ENCODE measurements around the gene HMGN1. TPM values are rescaled to one million over a fixed set of nuclear protein-coding genes. Genes with fewer than 3 reads are reported as not detected.
"Not testable (repeated sequence)": the region's sequence is repeated elsewhere in the genome, so short reads cannot be mapped to it uniquely, and the experiment has no call there.

The HMGN1 gene, protein sequence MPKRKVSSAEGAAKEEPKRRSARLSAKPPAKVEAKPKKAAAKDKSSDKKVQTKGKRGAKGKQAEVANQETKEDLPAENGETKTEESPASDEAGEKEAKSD
- polyA plus RNA-seq (ENCODE audit: insufficient read depth in 1 of 5, insufficient read length in 5 of 5, low replicate concordance in 1 of 5): 100 to 1,000 TPM; 571 to 808 (median 708) TPM
- long read RNA-seq, donor 1, full-length matches to known transcripts: 172 of 273 reads
- long read RNA-seq, donor 1, partial matches to known transcripts: 50 of 273 reads
- long read RNA-seq, donor 1, other reads (novel, unspliced or antisense): 51 of 273 reads
- long read RNA-seq, donor 2, full-length matches to known transcripts: 112 of 166 reads
- long read RNA-seq, donor 2, partial matches to known transcripts: 23 of 166 reads
- long read RNA-seq, donor 2, other reads (novel, unspliced or antisense): 31 of 166 reads
- long read RNA-seq, donor 3, transcript HMGN1-204 (6 exons, 1,383 nt): major isoform, 164 of 242 reads
- long read RNA-seq, donor 3, partial matches to known transcripts: 41 of 242 reads
- long read RNA-seq, donor 3, other reads (novel, unspliced or antisense): 32 of 242 reads
- long read RNA-seq, donor 4, transcript HMGN1-204 (6 exons, 1,383 nt): major isoform, 81 of 123 reads
- long read RNA-seq, donor 4, partial matches to known transcripts: 26 of 123 reads
- long read RNA-seq, donor 4, other reads (novel, unspliced or antisense): 13 of 123 reads
- long read RNA-seq, donor 5, full-length matches to known transcripts: 215 of 381 reads
- long read RNA-seq, donor 5, partial matches to known transcripts: 88 of 381 reads
- long read RNA-seq, donor 5, other reads (novel, unspliced or antisense): 78 of 381 reads
- long read RNA-seq, donor 6, transcript HMGN1-204 (6 exons, 1,383 nt): major isoform, 177 of 312 reads
- long read RNA-seq, donor 6, partial matches to known transcripts: 61 of 312 reads
- long read RNA-seq, donor 6, other reads (novel, unspliced or antisense): 64 of 312 reads
- long read RNA-seq, donor 7, full-length matches to known transcripts: 92 of 131 reads
- long read RNA-seq, donor 7, partial matches to known transcripts: 20 of 131 reads
- long read RNA-seq, donor 7, other reads (novel, unspliced or antisense): 19 of 131 reads
- long read RNA-seq, donor 8, full-length matches to known transcripts: 62 of 85 reads
- long read RNA-seq, donor 8, partial matches to known transcripts: 11 of 85 reads
- long read RNA-seq, donor 8, other reads (novel, unspliced or antisense): 12 of 85 reads

DNA sequence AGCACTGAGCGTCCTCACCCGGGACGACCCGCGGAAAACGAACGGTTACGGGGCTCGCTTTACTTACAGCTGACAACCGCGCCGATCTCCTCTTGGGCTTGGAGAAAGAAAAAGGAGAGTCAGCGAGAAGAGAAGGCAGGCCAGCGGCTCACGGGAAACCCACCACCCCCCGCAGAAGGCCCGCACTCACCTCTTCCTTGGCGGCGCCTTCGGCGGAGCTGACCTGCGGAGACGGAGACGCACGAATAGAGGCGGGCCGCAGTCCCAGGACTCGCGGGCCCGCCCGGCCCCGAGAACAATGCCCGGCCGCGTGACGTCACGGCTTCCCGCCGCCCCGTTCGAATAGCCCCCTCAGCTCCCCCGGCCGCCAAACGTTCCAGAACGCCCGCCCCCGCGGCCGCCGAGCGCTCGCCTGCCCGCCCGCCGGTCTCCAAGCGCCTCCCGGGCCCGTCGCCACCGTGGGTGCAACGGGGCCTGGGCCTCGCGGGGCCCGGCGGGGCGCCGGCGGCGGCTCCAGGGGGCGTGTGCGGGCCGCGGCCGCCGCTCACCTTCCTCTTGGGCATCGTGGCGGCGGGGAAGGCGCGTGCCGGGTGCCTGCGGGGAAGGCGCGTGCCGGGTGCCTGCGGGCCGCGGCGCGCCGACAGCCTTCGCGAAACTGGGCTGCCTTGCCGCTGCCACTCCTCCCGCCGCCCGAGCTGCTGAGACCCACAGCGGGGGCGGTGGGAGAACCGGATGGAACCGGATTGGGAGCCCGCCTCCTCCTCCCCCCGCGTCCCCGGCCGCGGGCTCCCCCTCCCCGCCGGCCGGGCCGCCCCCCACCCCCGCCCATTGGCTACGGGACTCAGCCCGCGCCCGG, at the start of gene HMGN1:
TSS of gene HMGN1 (minus strand) at position 734 of the 856 bp plus-strand sequence. CDS start at position 563, 171 bp downstream.
- peak; percentile 89 to 90 for DNase-seq

DNA sequence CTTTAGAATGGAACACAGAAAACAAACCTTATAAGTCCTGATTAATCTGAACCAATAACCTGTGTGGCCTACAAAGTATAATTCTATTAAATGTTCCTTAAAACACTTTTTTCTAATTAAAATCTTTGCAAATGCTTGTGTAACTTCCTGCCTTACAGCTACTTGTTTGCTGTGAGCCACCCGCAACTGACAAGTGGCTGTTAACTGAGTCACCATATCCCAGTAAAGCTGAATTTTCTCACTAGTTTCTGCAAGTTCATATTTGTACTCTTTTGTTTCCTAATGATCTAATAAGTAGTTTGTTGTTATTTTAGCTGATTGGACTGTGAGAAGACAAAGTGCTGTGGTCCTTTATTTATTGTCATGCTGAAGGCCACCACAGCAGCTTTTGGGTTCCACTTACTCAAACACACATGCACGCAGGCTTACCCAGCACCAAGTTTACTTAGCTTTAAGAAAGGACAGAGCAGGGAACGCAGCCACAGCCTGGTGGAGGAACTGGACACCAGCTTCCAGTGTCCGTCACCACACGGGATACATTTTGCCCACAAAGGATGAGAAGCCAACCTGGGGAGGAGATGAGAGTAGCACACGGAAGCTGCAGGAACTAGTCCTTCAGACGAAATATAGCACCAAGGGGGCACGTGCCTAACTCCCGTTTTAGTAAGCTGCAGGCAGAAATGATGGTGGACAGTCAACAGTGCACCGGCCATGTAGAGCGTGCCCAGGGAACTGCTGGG, 48.9 kb upstream of the HMGN1 start:
- no peak for DNase-seq

DNA sequence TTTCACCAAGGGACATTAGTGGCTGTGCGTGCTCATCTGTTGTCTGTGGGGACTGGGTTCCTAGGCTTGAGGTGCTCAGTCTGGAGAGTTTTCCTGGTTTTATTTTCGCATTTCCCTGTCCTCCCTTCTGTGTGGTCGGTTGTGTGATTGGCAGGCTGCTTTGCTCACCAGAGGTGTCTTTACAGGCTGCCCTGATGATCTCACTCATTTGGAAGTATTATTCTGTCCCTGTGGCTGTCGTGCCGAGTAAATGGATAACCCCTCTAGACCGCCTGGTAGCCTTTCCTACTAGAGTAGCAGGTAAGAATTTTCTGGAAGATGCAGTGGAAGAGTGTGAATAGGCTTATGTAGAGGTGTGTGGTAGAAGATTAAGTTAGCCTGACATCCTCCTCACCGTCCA, 44.1 kb upstream of the HMGN1 start:
- no peak for DNase-seq

DNA sequence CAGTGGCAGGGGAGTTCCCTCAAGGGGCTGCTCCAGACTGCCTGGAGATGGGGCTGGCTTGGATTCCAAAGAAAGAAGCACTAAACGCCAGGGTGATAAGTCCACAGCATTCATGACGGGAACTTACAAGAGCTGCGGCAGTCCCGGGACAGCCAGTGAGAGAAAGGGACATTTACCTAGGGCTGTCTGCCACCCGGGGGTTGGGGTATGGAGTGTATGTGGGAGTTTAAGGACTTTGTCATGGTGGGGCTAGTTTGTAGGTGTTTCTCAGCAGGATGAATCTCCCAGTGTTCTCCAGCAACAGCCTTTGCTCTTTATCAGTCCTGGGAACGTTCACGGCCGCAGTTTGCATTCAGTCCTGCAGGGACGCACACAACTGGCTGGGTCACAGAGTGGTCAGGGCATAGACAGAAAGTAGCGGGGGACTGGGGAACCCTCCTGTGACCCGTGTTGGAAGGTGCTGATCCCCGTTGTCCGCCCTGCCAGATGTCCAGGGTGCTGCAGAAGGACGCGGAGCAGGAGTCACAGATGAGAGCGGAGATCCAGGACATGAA, 41.4 kb upstream of the HMGN1 start:
- DNase-seq: no peak

DNA sequence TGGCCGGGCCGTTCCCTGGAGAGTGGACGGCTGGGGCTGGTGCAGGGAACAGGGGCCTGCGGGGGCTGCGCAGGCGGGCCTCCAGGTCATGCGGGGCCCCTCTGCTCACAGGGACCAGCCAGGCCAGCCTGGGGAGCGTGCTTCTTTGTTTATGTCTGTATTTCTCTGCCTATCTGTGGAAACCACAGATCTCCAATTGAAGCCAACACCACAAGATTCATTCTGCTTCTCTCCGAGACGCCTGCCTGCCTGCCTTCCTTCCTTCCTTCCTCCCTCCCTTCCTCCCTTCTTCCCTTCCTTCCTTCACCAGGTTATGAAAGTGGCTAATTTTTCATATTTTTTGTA, 39.9 kb upstream of the HMGN1 start:
- DNase-seq: no peak

DNA sequence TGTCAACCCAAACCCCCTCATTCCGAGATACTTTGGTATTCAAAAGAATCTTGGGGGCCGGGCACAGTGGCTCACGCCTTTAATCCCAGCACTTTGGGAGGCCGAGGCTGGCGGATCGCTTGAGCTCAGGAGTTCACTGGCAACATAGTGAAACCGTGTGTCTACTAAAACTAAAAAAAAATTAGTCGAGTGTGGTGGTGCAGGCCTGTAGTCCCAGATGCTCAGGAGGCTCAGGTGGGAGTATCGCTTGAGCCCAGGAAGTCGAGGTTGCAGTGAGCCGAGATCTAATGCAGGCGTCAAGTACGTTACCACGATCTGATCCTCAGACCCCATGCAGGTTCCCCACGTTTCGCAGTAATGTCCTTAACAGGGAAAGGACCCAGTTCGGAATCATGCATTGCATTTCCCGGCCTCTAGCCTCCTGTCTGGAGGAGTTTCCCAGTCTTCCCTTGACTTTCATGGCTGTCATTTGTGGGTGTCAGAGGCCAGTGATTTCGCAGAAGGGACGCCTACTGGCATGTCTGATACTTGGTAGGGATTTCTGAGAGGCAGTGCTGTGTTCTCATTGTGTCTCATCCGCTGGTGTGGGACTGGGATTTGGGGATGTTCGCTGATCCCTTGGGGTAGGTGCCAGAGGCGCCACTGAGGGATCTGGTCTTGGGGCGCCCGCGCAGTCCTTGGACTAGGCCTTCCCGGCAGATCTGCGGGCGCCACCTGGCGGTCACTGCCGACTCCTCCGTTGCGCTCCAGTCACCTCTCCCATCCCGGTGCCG, 39.3 kb upstream of the HMGN1 start:
- peak; percentile 75 to 82 for DNase-seq

DNA sequence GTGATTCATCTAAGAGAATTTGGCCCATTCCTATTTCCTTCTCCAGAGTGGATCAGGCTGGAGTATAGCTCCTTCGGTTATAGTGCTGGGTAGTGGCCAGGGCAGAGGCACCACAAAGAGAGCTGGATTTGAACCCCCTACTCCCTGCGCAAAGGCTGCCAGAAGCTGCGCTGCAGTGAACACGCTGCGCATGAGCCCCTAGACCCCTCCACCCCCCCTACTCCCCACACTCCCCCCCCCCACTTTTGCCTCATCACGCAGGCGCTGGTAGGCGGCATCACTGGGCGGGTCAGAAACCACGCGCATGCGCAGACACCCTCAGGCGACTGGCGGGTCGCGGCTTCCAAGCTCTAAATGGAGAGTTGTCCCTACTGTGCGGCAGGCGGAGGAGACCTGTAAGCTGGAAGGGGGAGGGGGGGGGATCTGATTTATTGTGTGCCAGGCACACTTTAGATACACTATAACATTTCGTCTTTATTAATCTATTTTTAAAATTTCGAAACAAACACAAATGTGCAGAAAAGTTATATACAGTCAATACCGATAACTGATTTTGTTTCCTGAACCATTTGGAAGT, 38.7 kb upstream of the HMGN1 start:
- peak; percentile 81 to 86 for DNase-seq

DNA sequence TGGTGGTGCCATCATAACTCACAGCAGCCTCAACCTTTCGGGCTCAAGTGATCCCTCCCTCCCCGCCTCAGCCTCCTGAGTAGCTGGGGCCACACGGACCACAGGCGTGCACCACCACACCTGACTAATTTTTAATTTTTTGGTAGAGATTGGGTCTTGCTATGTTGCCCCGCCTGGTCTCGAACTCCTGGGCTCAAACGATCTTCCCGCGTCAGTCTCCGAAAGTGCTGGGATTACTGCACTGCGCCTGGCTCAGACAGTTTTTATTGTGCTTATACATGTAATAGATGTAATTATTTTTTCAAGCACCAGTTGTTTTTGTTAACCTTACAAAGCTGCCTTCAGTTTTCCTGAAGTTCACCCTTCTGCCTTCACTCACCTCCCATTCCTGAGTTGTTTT, 38.0 kb upstream of the HMGN1 start:
- DNase-seq: no peak

DNA sequence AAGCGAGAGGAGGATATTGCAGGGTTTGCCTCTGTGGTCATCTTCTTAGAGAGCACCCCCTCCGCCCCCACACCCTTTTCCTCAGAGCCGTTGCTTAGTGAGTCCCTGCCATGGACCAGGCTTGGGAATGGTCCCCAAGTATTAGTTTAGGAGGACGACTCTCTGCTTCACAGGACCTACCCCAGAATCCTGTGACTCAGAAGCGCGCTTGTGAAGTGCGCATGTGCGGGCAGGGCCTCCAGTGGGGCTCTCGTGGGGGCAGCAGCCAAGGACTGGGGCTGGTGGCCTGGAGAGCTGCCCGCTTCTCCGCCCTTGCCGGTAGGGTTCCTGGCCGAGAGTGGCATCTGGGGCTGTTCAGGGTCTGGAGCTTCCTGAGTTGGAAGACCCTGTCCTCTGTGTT, 37.3 kb upstream of the HMGN1 start:
- no peak for DNase-seq

DNA sequence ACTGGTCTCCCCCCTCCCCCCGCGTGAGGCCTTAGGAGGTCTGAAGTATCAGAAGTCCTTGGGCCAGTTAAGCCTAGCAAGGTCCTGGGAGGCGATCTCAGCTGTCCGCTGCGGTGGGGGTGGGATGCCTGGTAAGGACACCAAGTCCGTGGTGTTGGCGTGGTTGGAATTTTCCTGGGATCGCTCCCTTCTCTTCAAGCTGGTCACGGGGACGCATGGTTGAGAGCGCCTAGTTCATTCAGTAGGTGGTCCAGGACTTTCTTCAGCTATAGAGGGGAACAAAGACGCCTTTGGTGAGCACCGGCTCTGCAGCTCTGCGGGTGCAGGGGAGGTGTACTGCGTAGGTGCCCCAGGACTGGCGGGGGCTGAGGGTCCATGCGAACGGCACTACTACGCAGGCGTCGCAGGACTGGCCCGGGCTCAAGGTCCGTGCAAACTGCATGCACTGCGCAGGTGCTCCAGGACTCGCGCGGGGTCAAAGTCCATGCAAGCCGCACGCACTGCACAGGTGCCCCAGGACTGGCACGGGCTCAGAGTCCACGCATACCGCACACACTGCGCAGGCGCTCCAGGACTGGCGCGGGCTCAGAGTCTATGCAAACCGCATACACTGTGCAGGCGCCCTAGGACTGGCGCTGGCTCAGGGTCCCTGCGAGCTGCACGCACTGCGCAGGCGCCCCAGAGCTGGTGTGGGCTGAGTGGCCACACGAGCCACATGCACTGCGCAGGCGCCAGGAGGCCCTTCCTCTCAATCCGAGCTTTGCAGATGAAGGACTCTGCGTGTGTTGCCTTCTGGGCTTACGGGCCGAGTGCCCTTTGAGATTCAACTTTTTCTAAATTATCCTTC, 36.6 kb upstream of the HMGN1 start:
- DNase-seq: peak; percentile 74 to 79

DNA sequence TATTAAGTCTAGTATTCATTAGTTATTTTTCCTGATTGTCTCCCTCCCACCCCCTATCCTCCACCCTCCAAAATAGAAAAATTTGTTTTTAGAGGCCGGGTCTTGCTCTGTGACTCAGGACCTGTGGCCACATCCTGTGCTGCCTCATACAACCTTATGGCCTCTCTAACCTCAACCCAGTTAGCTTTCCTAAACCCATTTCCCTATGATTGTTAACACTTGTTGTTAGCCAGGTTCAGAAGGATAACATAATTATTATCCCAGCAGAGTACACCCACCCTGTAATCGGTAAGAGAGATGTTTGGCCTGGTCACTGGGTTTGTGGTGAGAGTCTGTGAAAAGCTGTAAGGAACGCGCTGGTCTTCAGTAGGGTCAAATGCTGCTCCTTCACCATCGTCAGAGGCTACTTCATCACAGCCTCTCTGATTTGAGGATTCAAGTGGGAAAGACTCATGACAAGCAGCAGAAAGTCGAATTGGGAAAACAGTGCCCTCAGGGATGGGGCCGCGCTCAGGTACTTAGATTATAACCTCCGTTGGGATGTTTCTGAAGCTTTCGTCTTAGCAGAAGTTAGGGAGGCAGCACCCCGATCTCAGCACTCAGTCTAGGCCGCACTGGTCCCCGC, 35.9 kb upstream of the HMGN1 start:
- DNase-seq: no peak

DNA sequence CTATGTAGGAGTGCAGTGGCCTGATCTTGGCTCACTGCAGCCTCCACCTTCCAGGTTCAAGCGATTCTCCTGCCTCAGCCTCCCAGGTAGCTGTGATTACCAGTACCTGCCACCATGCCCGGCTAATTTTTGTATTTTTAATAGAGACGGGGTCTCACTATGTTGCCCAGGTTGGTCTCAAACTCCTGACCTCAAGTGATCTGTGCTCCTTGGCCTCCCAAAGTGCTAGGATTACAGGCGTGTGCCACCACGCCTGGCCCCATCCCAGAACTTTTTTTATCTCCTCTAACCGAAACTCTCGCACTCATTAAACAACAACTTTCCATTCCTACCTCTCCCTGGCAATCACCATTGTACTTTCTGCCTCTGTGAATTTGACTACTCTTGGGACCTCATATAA, 33.2 kb upstream of the HMGN1 start:
- DNase-seq: not testable (repeated sequence)

DNA sequence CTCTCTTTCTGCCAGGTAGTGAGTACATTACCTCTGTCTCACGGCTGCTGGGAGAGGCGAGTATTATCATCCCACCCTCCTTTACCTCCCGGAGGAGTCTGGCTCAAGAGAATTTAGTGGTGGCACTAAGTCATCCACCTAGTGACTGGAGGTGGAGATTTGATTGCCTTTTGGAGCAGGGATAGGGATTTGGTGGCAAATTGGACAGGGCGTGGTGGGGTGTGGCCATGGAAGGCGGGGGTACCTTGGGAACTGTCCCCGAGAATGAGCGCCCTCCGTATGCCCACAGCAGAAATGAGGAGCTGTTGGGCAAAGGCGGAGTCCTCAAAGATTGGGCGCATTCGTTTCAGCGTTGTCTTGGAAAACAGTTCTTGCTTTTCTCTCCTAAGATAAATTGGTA, 32.1 kb upstream of the HMGN1 start:
- DNase-seq: no peak

DNA sequence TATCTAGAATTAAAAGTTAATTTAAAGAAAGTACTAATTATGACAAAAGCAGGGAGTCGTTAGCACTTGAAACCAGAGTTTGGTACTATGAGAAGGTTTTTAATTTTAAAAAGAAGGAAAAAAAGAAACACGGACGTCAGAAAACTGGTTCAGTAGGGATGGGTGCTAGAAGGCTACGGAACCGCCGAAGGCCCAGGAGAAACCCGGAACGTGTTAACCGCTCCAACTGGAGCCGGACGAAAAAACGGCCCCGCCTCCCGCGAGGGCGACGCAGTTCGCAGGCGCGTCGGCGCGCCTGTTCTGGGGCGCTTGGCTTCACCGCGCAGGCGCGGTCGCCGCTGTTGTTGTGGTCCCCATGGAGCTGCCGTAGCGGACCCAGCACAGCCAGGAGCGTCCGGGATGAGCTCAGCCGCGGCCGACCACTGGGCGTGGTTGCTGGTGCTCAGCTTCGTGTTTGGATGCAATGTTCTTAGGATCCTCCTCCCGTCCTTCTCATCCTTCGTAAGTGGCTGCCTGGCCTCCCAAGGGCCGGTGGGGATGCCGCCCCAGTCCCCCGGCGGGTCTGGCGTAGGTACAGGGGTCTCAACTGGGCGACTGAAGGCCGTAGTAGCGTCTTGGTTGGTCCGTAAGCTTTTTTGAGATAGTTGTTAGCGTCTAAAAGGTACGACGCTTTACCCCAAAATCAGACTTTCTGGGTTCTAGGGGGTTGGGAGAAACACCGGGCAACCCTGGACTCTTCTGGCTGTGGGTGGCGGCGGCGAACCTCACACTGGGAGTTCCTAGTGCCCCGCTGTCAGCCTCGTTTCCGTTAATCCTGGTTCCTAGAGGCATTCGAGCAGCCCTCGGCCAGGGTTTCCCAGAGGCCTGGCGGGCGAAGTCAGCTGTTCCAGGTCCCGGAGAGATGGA, 31.4 kb upstream of the HMGN1 start:
- DNase-seq: peak; percentile 94 to 95

DNA sequence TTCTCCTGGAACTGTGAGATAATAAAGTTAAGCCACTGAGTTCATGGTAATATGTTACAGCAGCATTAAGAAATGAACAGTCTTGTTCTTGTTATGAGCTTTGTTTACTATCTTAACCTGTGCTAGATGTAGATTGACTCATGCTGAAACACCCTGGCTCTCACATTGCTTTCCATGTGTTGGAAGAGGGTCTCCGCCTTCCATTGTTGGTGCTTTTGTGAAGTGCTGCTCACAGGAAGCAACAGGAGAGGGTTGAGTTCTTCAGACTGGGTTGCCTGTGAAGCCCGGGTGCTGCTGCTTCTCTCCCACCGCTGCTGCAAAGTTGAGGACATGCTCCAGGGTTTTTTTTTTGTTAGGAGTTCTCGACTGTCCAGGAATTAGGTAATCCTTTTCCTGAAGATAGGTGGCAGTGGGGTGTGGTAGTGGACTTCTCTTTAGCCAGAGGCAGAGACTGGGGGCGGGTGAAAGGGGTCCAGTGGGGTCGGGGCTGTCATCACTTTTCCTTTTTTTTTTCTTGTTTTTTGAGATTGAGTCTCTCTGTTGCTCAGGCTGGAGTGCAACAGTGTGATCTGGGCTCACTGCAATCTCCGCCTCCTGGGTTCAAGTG, 28.7 kb upstream of the HMGN1 start:
- DNase-seq: no peak

DNA sequence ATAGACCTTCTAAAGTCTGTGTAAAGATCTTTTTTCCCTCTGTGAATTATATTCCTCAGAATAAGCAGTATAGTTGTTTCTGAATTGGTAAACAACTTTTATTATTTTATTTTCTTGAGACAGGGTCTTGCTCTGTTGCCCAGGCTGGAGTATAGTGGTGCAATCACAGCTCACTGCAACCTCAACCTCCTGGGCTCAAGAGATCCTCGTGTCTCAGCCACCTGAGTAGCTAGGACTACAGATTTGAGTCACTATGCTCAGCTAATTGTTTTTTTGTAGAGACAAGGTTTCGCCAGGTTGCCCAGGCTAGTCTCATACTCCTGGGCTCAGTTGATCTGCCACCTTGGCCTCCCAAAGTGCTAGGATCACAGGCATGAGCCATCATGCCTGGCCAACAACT, 26.6 kb upstream of the HMGN1 start:
- no peak for DNase-seq
